IMR-90 (cell line): ENCODE measurements around the gene PDZD2. TPM values are rescaled to one million over a fixed set of nuclear protein-coding genes. Genes with fewer than 3 reads are reported as not detected.

ENCODE experiments used
- ATAC-seq: fragments of 200-7000 bp; cut with Tn5 transposase; 2 replicates; pipeline ENCODE4 v1.9.1; 2020; ENCODE audit warnings: low read depth, mild to moderate bottlenecking, moderate library complexity
- BruUV-seq: library from RNA; stranded (reverse); fragments of 400-500 nt; replicated peaks from 2 replicates; lab custom pipeline; 2021; lab: Mats Ljungman, UMichigan
- CTCF ChIA-PET: fragments of 300-600 bp; formaldehyde crosslinking; extraction: SDS; loops from one replicate; lab custom pipeline; 2021; ENCODE audit warnings: antibody characterized with exemption; lab: Yijun Ruan, JAX
- POLR2A ChIA-PET: fragments of 300-600 bp; sonication (Branson Sonifier 250); formaldehyde crosslinking; loops from one replicate; lab custom pipeline; 2022; ENCODE audit warnings: antibody characterized with exemption; ENCODE audit not compliant: unreplicated experiment; lab: Charles Lee
- DNase-seq: peaks from one replicate; pipeline ENCODE4 v3.0.0; 2013
- H2AFZ ChIP-seq: replicated peaks from 2 replicates; pipeline ENCODE3; 2013; ENCODE audit warnings: low read length, mild to moderate bottlenecking; ENCODE audit not compliant: poor library complexity
- H2AK5ac ChIP-seq: 2 replicates; pipeline ENCODE4 v1.6.1; 2013; ENCODE audit warnings: low read depth, low read length, inconsistent platforms
- H2AK9ac ChIP-seq: replicated peaks from 2 replicates; pipeline ENCODE3; 2013; ENCODE audit warnings: mild to moderate bottlenecking, low read depth, low read length, moderate library complexity; ENCODE audit not compliant: poor library complexity
- H2BK120ac ChIP-seq: 2 replicates; pipeline ENCODE4 v1.6.1; 2013; ENCODE audit warnings: low read depth, low read length, inconsistent platforms
- H2BK15ac ChIP-seq: 3 replicates; pipeline ENCODE4 v1.6.1; 2013; ENCODE audit warnings: low read depth, low read length, inconsistent platforms
- H2BK20ac ChIP-seq: 2 replicates; pipeline ENCODE4 v1.6.1; 2013; ENCODE audit warnings: low read depth, mild to moderate bottlenecking, inconsistent platforms, low read length, moderate library complexity
- H2BK5ac ChIP-seq: 2 replicates; pipeline ENCODE4 v1.6.1; 2013; ENCODE audit warnings: mild to moderate bottlenecking, low read depth, low read length, inconsistent platforms; ENCODE audit not compliant: poor library complexity, severe bottlenecking
- H3K14ac ChIP-seq: replicated peaks from 2 replicates; pipeline ENCODE4 v1.6.1; 2013; ENCODE audit warnings: low read depth, low read length, inconsistent platforms
- H3K18ac ChIP-seq: 2 replicates; pipeline ENCODE4 v1.6.1; 2013; ENCODE audit warnings: low read depth, low read length, control low read depth
- H3K23ac ChIP-seq: 2 replicates; pipeline ENCODE4 v1.6.1; 2013; ENCODE audit warnings: low read depth, low read length, inconsistent platforms
- H3K27ac ChIP-seq: 2 replicates; pipeline ENCODE4 v1.5.1; 2013; ENCODE audit warnings: mild to moderate bottlenecking, control low read depth, low read length; ENCODE audit not compliant: insufficient read depth
- H3K27me3 ChIP-seq: 2 replicates; pipeline ENCODE4 v1.6.1; 2013; ENCODE audit warnings: low read length; ENCODE audit not compliant: control insufficient read depth, insufficient read depth
- H3K36me3 ChIP-seq: 2 replicates; pipeline ENCODE4 v1.6.1; 2013; ENCODE audit warnings: low read length, mixed read lengths; ENCODE audit not compliant: control insufficient read depth, insufficient read depth
- H3K4ac ChIP-seq: 2 replicates; pipeline ENCODE4 v1.6.1; 2013; ENCODE audit warnings: low read depth, low read length, inconsistent platforms
- H3K4me1 ChIP-seq: 2 replicates; pipeline ENCODE4 v1.6.1; 2013; ENCODE audit warnings: low read length, mixed read lengths; ENCODE audit not compliant: control insufficient read depth, insufficient read depth
- H3K4me2 ChIP-seq: 2 replicates; pipeline ENCODE4 v1.6.1; 2013; ENCODE audit warnings: low read depth, mild to moderate bottlenecking, control low read depth, low read length, moderate library complexity
- H3K4me3 ChIP-seq: 2 replicates; pipeline ENCODE4 v1.5.1; 2013; ENCODE audit warnings: low read depth, mild to moderate bottlenecking, control low read depth, low read length, moderate library complexity; ENCODE audit not compliant: insufficient read depth
- H3K56ac ChIP-seq: 2 replicates; pipeline ENCODE4 v1.6.1; 2013; ENCODE audit warnings: low read length, inconsistent platforms; ENCODE audit not compliant: insufficient read depth; ENCODE audit errors: extremely low read depth
- H3K79me1 ChIP-seq, 2 experiments: 2 replicates each; pipeline ENCODE4 v1.6.1; 2013; ENCODE audit warnings: low read length in 2 of 2, inconsistent platforms in 1 of 2, low read depth in 1 of 2
- H3K9ac ChIP-seq: 2 replicates; pipeline ENCODE4 v1.6.1; 2013; ENCODE audit warnings: low read depth, low read length, control low read depth
- H3K9me1 ChIP-seq: 2 replicates; pipeline ENCODE4 v1.6.1; 2013; ENCODE audit warnings: low read length, inconsistent platforms; ENCODE audit not compliant: insufficient read depth
- H3K9me3 ChIP-seq: 2 replicates; pipeline ENCODE4 v1.6.1; 2013; ENCODE audit warnings: low read length; ENCODE audit not compliant: control insufficient read depth, insufficient read depth
- H4K20me1 ChIP-seq: 2 replicates; pipeline ENCODE4 v1.6.1; 2013; ENCODE audit warnings: low read length, inconsistent platforms; ENCODE audit not compliant: insufficient read depth
- H4K5ac ChIP-seq: 2 replicates; pipeline ENCODE4 v1.6.1; 2013; ENCODE audit warnings: mild to moderate bottlenecking, low read depth, low read length, control low read depth
- H4K8ac ChIP-seq, 2 experiments: 2 replicates each; pipeline ENCODE4 v1.6.1; 2013; ENCODE audit warnings: low read depth in 2 of 2, low read length in 2 of 2, control low read depth in 1 of 2, inconsistent platforms in 1 of 2
- H4K91ac ChIP-seq: 2 replicates; pipeline ENCODE4 v1.6.1; 2013; ENCODE audit warnings: low read depth, low read length, inconsistent platforms; ENCODE audit not compliant: insufficient read depth
- WGBS, 2 experiments: methylation state at CpG; one replicate each; pipeline versions ENCODE4 v1.1.5 to v1.1.7; 2013; ENCODE audit warnings: missing lambda C conversion rate in 2 of 2; ENCODE audit not compliant: insufficient read length in 1 of 2; ENCODE audit errors: extremely low coverage in 2 of 2; 5-methylcytosine and 5-hydroxymethylcytosine counted together
- dilution Hi-C: fragments of 300-500 bp; cut with HindIII; formaldehyde crosslinking; loops from one replicate; pipeline ENCODE4 v1.14.3; 2018; ENCODE audit warnings: low sequenced_read_pairs; ENCODE audit not compliant: unreplicated experiment
- in situ Hi-C: fragments of 300-500 bp; cut with MboI; formaldehyde crosslinking; loops from 3 replicates; pipeline ENCODE4 v1.14.3; 2019; ENCODE audit warnings: low sequenced_read_pairs, inconsistent platforms, mixed read lengths
- intact Hi-C: fragments of 100-400 bp; cut with micrococcal nuclease; formaldehyde crosslinking; loops from 2 replicates; pipeline ENCODE4 v1.10.0; 2022
- polyA plus RNA-seq, 3 experiments: library from polyadenylated mRNA; depleted of rRNA; stranded (reverse); fragments of >200 nt; gene quantifications; 2 replicates each; pipeline ENCODE4 v1.2.3, GENCODE V29; 2012; ENCODE audit warnings: low replicate concordance in 1 of 3
- total RNA-seq: library from RNA; depleted of rRNA; stranded (reverse); fragments of >200 nt; gene quantifications from 2 replicates; pipeline ENCODE4 v1.2.3, GENCODE V29; 2012
- TF ChIP-seq, protein P1 (sequence below): fragments of 150-350 bp; IDR thresholded peaks from 2 replicates; pipeline ENCODE4 v1.6.1; 2016; ENCODE audit warnings: low read depth, mild to moderate bottlenecking, low read length, moderate library complexity, borderline replicate concordance

Gene PDZD2
- total and polyA plus RNA-seq, 2 of the 4 experiments (the other 2 are of a cell fraction), result under 0.01 to 0.02 TPM

GRCh38 chr5:32068561-32068960, 429.6 kb downstream of the PDZD2 start:
- no peak overlapping the region for H3K4me3 ChIP-seq
- no peak overlapping the region for H3K27ac ChIP-seq
- WGBS, 2 experiments, result 80% methylated on average over 1 of the region's 2 CpGs; no CpG with 5 or more reads in 1 of the 2 experiments
- TF ChIP-seq, protein P1, sequence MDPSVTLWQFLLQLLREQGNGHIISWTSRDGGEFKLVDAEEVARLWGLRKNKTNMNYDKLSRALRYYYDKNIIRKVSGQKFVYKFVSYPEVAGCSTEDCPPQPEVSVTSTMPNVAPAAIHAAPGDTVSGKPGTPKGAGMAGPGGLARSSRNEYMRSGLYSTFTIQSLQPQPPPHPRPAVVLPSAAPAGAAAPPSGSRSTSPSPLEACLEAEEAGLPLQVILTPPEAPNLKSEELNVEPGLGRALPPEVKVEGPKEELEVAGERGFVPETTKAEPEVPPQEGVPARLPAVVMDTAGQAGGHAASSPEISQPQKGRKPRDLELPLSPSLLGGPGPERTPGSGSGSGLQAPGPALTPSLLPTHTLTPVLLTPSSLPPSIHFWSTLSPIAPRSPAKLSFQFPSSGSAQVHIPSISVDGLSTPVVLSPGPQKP, result no peak
- H3K9ac ChIP-seq, result no peak overlapping the region
- no peak overlapping the region for H4K5ac ChIP-seq
- H3K4me2 ChIP-seq, result no peak overlapping the region
- ChIA-PET POLR2A (no interaction called here), CTCF (no interaction called here)
- no peaks in the 10 kb centered on the region for H4K20me1 ChIP-seq
- no peak overlapping the region for H2BK20ac ChIP-seq
- H3K9me1 ChIP-seq, result no peaks in the 10 kb centered on the region
- H3K36me3 ChIP-seq, result no peaks in the 10 kb centered on the region
- H3K79me1 ChIP-seq, result no peaks in the 10 kb centered on the region
- no peak overlapping the region for H3K18ac ChIP-seq
- H2BK120ac ChIP-seq, result no peak overlapping the region
- H2BK5ac ChIP-seq, result no peak overlapping the region
- H3K4ac ChIP-seq, result no peak overlapping the region
- H3K4me1 ChIP-seq, result no peaks in the 10 kb centered on the region
- ATAC-seq (no peak), DNase-seq (no peak)
- H4K8ac ChIP-seq, result no peak overlapping the region
- no peak overlapping the region for H4K91ac ChIP-seq
- H3K27me3 ChIP-seq, result peaks cover 42% of the 10 kb centered on the region
- H3K56ac ChIP-seq, result no peak overlapping the region
- in situ Hi-C loops (no loop called here), intact Hi-C loops (no loop called here), dilution Hi-C loops (loop anchor here (25.0 kb wide), 1 partner anchor 231 kb away; no protein-coding TSS in a partner anchor)
- H3K23ac ChIP-seq, result no peak overlapping the region
- no peak overlapping the region for H2BK15ac ChIP-seq
- H3K14ac ChIP-seq, result no peak overlapping the region
- H3K9me3 ChIP-seq, result no peaks in the 10 kb centered on the region
- no peak overlapping the region for H2AK5ac ChIP-seq
- no TSS peak for BruUV-seq
- H2AK9ac ChIP-seq, result no peak overlapping the region
- no peak overlapping the region for H2AFZ ChIP-seq
